ENCODE results near the gene FUBP1. TPM values are rescaled to one million over a fixed set of nuclear protein-coding genes. Genes with fewer than 3 reads are reported as not detected.
A peak's percentile ranks its signal among the peaks of the same experiment; 100 is the strongest.

The FUBP1 gene
- total and polyA plus RNA-seq, 5 donors from 2014 or later, result 46.2 to 225 (median 50.3) TPM

GRCh38 chr1:77975386-77975785, 3.5 kb downstream of the FUBP1 start:
- Histone ChIP-seq H3K27me3 (ENCODE audit: control insufficient read depth, insufficient read depth, low read length) (no peaks in the 10 kb centered on the region), H3K27ac (ENCODE audit: insufficient read depth, low read length, poor library complexity, severe bottlenecking) (peak overlapping the region; percentile 100), H3K36me3 (ENCODE audit: control insufficient read depth, insufficient read depth, low read length) (peaks cover 22% of the 10 kb centered on the region), H3K4me3 (ENCODE audit: low read depth, low read length) (peak overlapping the region; percentile 99), H3K9me3 (ENCODE audit: control insufficient read depth in 2 of 2, low read length in 2 of 2) (no peaks in the 10 kb centered on the region), H3K4me1 (ENCODE audit: control insufficient read depth, insufficient read depth, low read length, poor library complexity, severe bottlenecking) (peaks cover 76% of the 10 kb centered on the region)
- DNase-seq (peak in 1 of 3 donors; percentile 28), ATAC-seq (ENCODE audit: low read depth in 2 of 2) (no peak)
- no peaks in the 10 kb centered on the region for H3K27me3 Mint-ChIP-seq
- H3K27ac Mint-ChIP-seq, result peak overlapping the region in 2 of 3 donors; percentile 14 to 37
- peak overlapping the region in 1 of 4 donors; percentile 82 for H3K4me3 Mint-ChIP-seq
- peaks cover 31 to 57% (median 47%) of the 10 kb centered on the region in 4 donors for H3K4me1 Mint-ChIP-seq
- no peaks in the 10 kb centered on the region for H3K9me3 Mint-ChIP-seq
- peaks cover 23% of the 10 kb centered on the region for H3K36me3 Mint-ChIP-seq

DNA sequence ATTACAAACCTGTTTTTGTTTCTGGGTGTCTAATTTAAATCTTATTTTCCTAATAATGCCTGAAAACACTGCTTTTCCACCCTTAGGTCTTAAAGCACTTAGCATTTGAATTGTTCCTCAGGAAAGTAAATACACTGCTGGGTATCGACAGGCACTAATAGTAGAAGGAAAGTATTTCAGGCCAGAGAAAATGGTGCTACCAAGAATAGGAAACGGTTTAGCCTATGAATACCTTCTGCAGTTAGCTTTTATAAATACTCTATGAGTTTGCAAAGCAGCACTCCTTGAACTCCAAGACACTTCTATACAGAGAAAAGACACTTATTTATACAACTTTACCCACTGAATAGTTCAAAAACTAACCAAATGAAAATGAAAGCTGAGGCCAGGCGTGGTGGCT, 6.8 kb downstream of the FUBP1 start:
- peak overlapping the region in 1 of 3 donors; percentile 64 for H3K27ac Mint-ChIP-seq
- no peaks in the 10 kb centered on the region for H3K9me3 Mint-ChIP-seq
- peaks cover 49% of the 10 kb centered on the region for H3K36me3 ChIP-seq (ENCODE audit: control insufficient read depth, insufficient read depth, low read length)
- H3K4me3 Mint-ChIP-seq, result peak overlapping the region; percentile 59 to 87 (median 70)
- H3K9me3 ChIP-seq (ENCODE audit: control insufficient read depth in 2 of 2, low read length in 2 of 2), result no peaks in the 10 kb centered on the region
- H3K27ac ChIP-seq (ENCODE audit: insufficient read depth, low read length, poor library complexity, severe bottlenecking), result no peak overlapping the region
- peak overlapping the region; percentile 22 for H3K4me3 ChIP-seq (ENCODE audit: low read depth, low read length)
- H3K27me3 Mint-ChIP-seq, result no peaks in the 10 kb centered on the region
- no peaks in the 10 kb centered on the region for H3K27me3 ChIP-seq (ENCODE audit: control insufficient read depth, insufficient read depth, low read length)
- peaks cover 45 to 83% (median 64%) of the 10 kb centered on the region in 4 donors for H3K4me1 Mint-ChIP-seq
- no peak for DNase-seq
- H3K4me1 ChIP-seq (ENCODE audit: control insufficient read depth, insufficient read depth, low read length, poor library complexity, severe bottlenecking), result peaks cover 68% of the 10 kb centered on the region
- peaks cover 37% of the 10 kb centered on the region for H3K36me3 Mint-ChIP-seq
- no peak for ATAC-seq (ENCODE audit: low read depth in 2 of 2)

DNA sequence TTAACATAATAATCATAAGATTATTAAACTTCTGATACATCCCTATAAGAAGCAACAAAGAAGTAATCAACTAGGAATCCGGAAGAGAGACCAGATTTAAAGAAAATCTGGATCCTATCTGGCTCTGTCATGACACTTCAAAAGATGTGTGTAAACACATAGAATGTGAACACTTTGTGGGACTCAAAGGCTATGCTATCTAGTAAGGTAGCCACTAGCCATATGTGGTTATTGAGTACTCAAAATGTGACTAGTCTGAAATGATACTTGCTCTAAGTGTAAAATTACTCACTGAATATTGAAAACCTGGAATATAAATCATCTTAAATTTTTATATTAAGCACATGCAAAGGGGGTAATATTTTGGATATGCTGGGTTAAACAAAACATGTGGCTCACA, 8.7 kb downstream of the FUBP1 start:
- Histone ChIP-seq H3K36me3 (ENCODE audit: control insufficient read depth, insufficient read depth, low read length) (peaks cover 65% of the 10 kb centered on the region), H3K27ac (ENCODE audit: insufficient read depth, low read length, poor library complexity, severe bottlenecking) (no peak overlapping the region), H3K4me1 (ENCODE audit: control insufficient read depth, insufficient read depth, low read length, poor library complexity, severe bottlenecking) (peaks cover 50% of the 10 kb centered on the region), H3K4me3 (ENCODE audit: low read depth, low read length) (peak overlapping the region; percentile 56), H3K9me3 (ENCODE audit: control insufficient read depth in 2 of 2, low read length in 2 of 2) (no peaks in the 10 kb centered on the region), H3K27me3 (ENCODE audit: control insufficient read depth, insufficient read depth, low read length) (no peaks in the 10 kb centered on the region)
- DNase-seq (no peak), ATAC-seq (ENCODE audit: low read depth in 2 of 2) (no peak)
- H3K4me1 Mint-ChIP-seq, result peaks cover 37 to 79% (median 54%) of the 10 kb centered on the region in 4 donors
- peaks cover 38% of the 10 kb centered on the region for H3K36me3 Mint-ChIP-seq
- H3K27ac Mint-ChIP-seq, result no peak overlapping the region
- H3K9me3 Mint-ChIP-seq, result no peaks in the 10 kb centered on the region
- no peaks in the 10 kb centered on the region for H3K27me3 Mint-ChIP-seq
- H3K4me3 Mint-ChIP-seq, result peak overlapping the region in 1 of 4 donors; percentile 10

DNA sequence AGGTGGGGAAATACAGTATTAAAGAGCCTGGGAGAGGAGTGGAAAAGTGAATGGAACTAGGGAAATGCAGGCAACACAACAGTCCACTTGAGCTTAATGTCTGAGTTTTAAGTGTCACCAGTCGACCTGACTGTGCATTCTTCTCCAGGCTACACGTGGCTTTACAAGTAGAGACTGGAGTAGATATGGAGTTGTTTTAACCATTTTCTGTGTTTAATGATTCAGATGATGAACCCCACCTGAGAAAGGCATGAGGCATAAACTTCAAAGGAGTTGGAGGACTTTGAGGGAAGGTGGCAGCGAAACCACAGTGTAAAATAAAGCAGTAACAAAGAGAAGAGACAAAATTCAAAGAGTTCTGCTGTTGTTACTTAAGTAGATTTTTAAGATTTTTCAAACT, 12.6 kb downstream of the FUBP1 start:
- peaks cover 18% of the 10 kb centered on the region for H3K4me1 ChIP-seq (ENCODE audit: control insufficient read depth, insufficient read depth, low read length, poor library complexity, severe bottlenecking)
- H3K4me1 Mint-ChIP-seq, result peaks cover 29 to 55% (median 45%) of the 10 kb centered on the region in 4 donors
- peak overlapping the region in 2 of 4 donors; percentile 32 to 47 for H3K4me3 Mint-ChIP-seq
- H3K27ac ChIP-seq (ENCODE audit: insufficient read depth, low read length, poor library complexity, severe bottlenecking), result no peak overlapping the region
- DNase-seq (no peak), ATAC-seq (ENCODE audit: low read depth in 2 of 2) (no peak)
- H3K9me3 ChIP-seq (ENCODE audit: control insufficient read depth in 2 of 2, low read length in 2 of 2), result no peaks in the 10 kb centered on the region
- H3K36me3 ChIP-seq (ENCODE audit: control insufficient read depth, insufficient read depth, low read length), result peaks cover 88% of the 10 kb centered on the region
- no peaks in the 10 kb centered on the region for H3K27me3 ChIP-seq (ENCODE audit: control insufficient read depth, insufficient read depth, low read length)
- H3K27ac Mint-ChIP-seq, result no peak overlapping the region
- H3K4me3 ChIP-seq (ENCODE audit: low read depth, low read length), result no peak overlapping the region
- H3K27me3 Mint-ChIP-seq, result no peaks in the 10 kb centered on the region
- H3K9me3 Mint-ChIP-seq, result peaks cover 0 to 1% (median 0%) of the 10 kb centered on the region in 7 donors
- peaks cover 54% of the 10 kb centered on the region for H3K36me3 Mint-ChIP-seq

DNA sequence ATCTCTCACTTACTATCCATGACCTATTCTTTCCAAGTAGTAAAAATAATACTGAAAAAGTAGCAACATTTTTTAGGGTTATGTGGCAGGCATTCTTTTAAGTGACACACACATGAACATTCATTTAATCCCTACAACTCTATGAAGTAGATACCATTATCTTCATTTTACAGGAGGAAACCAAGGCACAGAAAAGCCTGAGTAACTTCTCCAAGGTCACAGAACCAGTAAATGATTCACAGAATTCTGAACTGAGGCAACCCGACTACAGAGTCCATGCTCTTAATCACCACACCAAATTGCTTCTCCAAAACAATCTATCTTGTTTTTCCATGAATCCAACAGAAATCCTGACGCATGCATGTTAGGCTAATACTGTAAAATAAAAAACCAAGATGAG, 17.5 kb downstream of the FUBP1 start:
- DNase-seq (no peak), ATAC-seq (ENCODE audit: low read depth in 2 of 2) (no peak)
- H3K36me3 ChIP-seq (ENCODE audit: control insufficient read depth, insufficient read depth, low read length), result peaks cover 99% of the 10 kb centered on the region
- Mint-ChIP-seq H3K4me3 (no peak overlapping the region), H3K4me1 (peaks cover 23 to 34% (median 30%) of the 10 kb centered on the region in 4 donors), H3K27me3 (no peaks in the 10 kb centered on the region), H3K27ac (no peak overlapping the region), H3K9me3 (peaks cover 0 to 1% (median 0%) of the 10 kb centered on the region in 7 donors), H3K36me3 (peaks cover 72% of the 10 kb centered on the region)
- H3K27me3 ChIP-seq (ENCODE audit: control insufficient read depth, insufficient read depth, low read length), result no peaks in the 10 kb centered on the region
- no peak overlapping the region for H3K27ac ChIP-seq (ENCODE audit: insufficient read depth, low read length, poor library complexity, severe bottlenecking)
- no peaks in the 10 kb centered on the region for H3K9me3 ChIP-seq (ENCODE audit: control insufficient read depth in 2 of 2, low read length in 2 of 2)
- H3K4me3 ChIP-seq (ENCODE audit: low read depth, low read length), result no peak overlapping the region
- H3K4me1 ChIP-seq (ENCODE audit: control insufficient read depth, insufficient read depth, low read length, poor library complexity, severe bottlenecking), result no peaks in the 10 kb centered on the region

- Histone ChIP-seq H3K9me3 (ENCODE audit: control insufficient read depth in 2 of 2, low read length in 2 of 2) (no peaks in the 10 kb centered on the region), H3K27me3 (ENCODE audit: control insufficient read depth, insufficient read depth, low read length) (no peaks in the 10 kb centered on the region), H3K27ac (ENCODE audit: insufficient read depth, low read length, poor library complexity, severe bottlenecking) (no peak overlapping the region), H3K4me1 (ENCODE audit: control insufficient read depth, insufficient read depth, low read length, poor library complexity, severe bottlenecking) (no peaks in the 10 kb centered on the region), H3K36me3 (ENCODE audit: control insufficient read depth, insufficient read depth, low read length) (peaks cover 100% of the 10 kb centered on the region), H3K4me3 (ENCODE audit: low read depth, low read length) (no peak overlapping the region)
- no peak overlapping the region for H3K4me3 Mint-ChIP-seq
- peaks cover 69% of the 10 kb centered on the region for H3K36me3 Mint-ChIP-seq
- H3K4me1 Mint-ChIP-seq, result peaks cover 19 to 33% (median 25%) of the 10 kb centered on the region in 4 donors
- no peaks in the 10 kb centered on the region for H3K9me3 Mint-ChIP-seq
- H3K27ac Mint-ChIP-seq, result peak overlapping the region in 1 of 3 donors; percentile 26
- no peak for ATAC-seq (ENCODE audit: low read depth in 2 of 2)
- no peaks in the 10 kb centered on the region for H3K27me3 Mint-ChIP-seq
- DNase-seq, result no peak
Observed at GRCh38 chr1:77958850-77959249, 20.0 kb downstream of the FUBP1 start.

GRCh38 chr1:77958391-77958790, 20.5 kb downstream of the FUBP1 start:
- H3K4me1 Mint-ChIP-seq, result peaks cover 19 to 33% (median 25%) of the 10 kb centered on the region in 4 donors
- ATAC-seq (ENCODE audit: low read depth in 2 of 2) (no peak), DNase-seq (no peak)
- no peaks in the 10 kb centered on the region for H3K9me3 Mint-ChIP-seq
- no peak overlapping the region for H3K4me3 Mint-ChIP-seq
- no peaks in the 10 kb centered on the region for H3K4me1 ChIP-seq (ENCODE audit: control insufficient read depth, insufficient read depth, low read length, poor library complexity, severe bottlenecking)
- H3K36me3 ChIP-seq (ENCODE audit: control insufficient read depth, insufficient read depth, low read length), result peaks cover 100% of the 10 kb centered on the region
- H3K27ac Mint-ChIP-seq, result peak overlapping the region in 1 of 3 donors; percentile 26
- no peak overlapping the region for H3K27ac ChIP-seq (ENCODE audit: insufficient read depth, low read length, poor library complexity, severe bottlenecking)
- H3K9me3 ChIP-seq (ENCODE audit: control insufficient read depth in 2 of 2, low read length in 2 of 2), result no peaks in the 10 kb centered on the region
- no peaks in the 10 kb centered on the region for H3K27me3 ChIP-seq (ENCODE audit: control insufficient read depth, insufficient read depth, low read length)
- no peaks in the 10 kb centered on the region for H3K27me3 Mint-ChIP-seq
- no peak overlapping the region for H3K4me3 ChIP-seq (ENCODE audit: low read depth, low read length)
- H3K36me3 Mint-ChIP-seq, result peaks cover 68% of the 10 kb centered on the region

DNA sequence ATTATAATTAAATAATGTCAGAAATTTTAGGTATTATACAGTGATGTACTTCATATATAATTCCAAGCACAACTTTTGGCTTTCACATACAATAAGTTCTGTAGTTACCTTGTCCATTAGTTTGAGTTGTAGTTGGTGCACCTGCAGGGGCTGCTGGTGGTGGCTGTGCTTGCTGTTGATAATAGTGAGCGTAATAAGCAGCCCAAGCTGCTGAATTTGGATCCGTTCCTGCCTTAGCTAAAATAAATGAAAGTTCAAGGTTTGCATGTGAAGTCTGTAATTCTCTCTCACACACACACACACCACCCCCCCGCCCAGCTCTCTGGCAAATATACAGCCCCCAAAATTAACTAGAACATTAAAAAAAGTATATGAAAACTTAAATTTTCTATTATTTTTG, 22.4 kb downstream of the FUBP1 start:
- Histone ChIP-seq H3K4me1 (ENCODE audit: control insufficient read depth, insufficient read depth, low read length, poor library complexity, severe bottlenecking) (no peaks in the 10 kb centered on the region), H3K36me3 (ENCODE audit: control insufficient read depth, insufficient read depth, low read length) (peaks cover 99% of the 10 kb centered on the region), H3K27ac (ENCODE audit: insufficient read depth, low read length, poor library complexity, severe bottlenecking) (no peak overlapping the region), H3K27me3 (ENCODE audit: control insufficient read depth, insufficient read depth, low read length) (no peaks in the 10 kb centered on the region), H3K4me3 (ENCODE audit: low read depth, low read length) (no peak overlapping the region), H3K9me3 (ENCODE audit: control insufficient read depth in 2 of 2, low read length in 2 of 2) (no peaks in the 10 kb centered on the region)
- H3K4me3 Mint-ChIP-seq, result no peak overlapping the region
- ATAC-seq (ENCODE audit: low read depth in 2 of 2) (no peak), DNase-seq (no peak)
- H3K9me3 Mint-ChIP-seq, result no peaks in the 10 kb centered on the region
- no peaks in the 10 kb centered on the region for H3K27me3 Mint-ChIP-seq
- H3K4me1 Mint-ChIP-seq, result peaks cover 18 to 30% (median 22%) of the 10 kb centered on the region in 4 donors
- peaks cover 67% of the 10 kb centered on the region for H3K36me3 Mint-ChIP-seq
- no peak overlapping the region for H3K27ac Mint-ChIP-seq
